KOPT-K1 (cell line): ENCODE measurements around the gene ZNF500.
"Not testable (repeated sequence)": the region's sequence is repeated elsewhere in the genome, so short reads cannot be mapped to it uniquely, and the experiment has no call there.

Experiments
- H3K27ac ChIP-seq: fragments of 200-600 bp; sonication (generic); 2 replicates; pipeline ENCODE4 v1.5.1; 2016; ENCODE audit warnings: antibody characterized with exemption, mild to moderate bottlenecking, low read depth, low read length; ENCODE audit not compliant: poor library complexity, severe bottlenecking
- H3K36me3 ChIP-seq: fragments of 200-600 bp; sonication (generic); 2 replicates; pipeline ENCODE4 v1.5.1; 2017; ENCODE audit warnings: antibody characterized with exemption, mild to moderate bottlenecking, low read length, moderate library complexity; ENCODE audit not compliant: insufficient read depth
- H3K9me3 ChIP-seq: fragments of 200-600 bp; sonication (generic); 2 replicates; pipeline ENCODE4 v1.5.1; 2017; ENCODE audit warnings: antibody characterized with exemption, low read length, mild to moderate bottlenecking; ENCODE audit not compliant: insufficient read depth, poor library complexity, severe bottlenecking

Gene ZNF500

DNA sequence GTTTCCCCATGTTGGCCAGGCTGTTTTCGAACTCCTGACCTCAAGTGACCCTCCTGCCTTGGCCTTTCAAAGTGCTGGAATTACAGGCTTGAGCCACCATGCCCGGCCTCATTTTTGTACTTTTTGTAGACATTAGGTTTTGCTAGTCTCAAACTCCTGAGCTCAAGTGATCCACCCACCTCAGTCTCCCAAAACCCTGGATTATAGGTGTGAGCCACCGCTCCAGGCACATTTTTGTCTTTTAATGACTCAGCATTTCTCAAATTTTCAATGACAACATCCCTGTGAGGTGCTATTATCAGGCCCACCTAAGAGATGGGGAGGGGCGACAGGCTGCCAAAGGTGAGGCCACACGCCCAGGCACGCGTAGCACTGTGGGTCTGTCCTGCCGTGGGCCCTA lies 20.1 kb upstream of the ZNF500 start:
- Histone ChIP-seq H3K9me3 (no peaks in the 10 kb centered on the region), H3K36me3 (no peaks in the 10 kb centered on the region), H3K27ac (no peak overlapping the region)

DNA sequence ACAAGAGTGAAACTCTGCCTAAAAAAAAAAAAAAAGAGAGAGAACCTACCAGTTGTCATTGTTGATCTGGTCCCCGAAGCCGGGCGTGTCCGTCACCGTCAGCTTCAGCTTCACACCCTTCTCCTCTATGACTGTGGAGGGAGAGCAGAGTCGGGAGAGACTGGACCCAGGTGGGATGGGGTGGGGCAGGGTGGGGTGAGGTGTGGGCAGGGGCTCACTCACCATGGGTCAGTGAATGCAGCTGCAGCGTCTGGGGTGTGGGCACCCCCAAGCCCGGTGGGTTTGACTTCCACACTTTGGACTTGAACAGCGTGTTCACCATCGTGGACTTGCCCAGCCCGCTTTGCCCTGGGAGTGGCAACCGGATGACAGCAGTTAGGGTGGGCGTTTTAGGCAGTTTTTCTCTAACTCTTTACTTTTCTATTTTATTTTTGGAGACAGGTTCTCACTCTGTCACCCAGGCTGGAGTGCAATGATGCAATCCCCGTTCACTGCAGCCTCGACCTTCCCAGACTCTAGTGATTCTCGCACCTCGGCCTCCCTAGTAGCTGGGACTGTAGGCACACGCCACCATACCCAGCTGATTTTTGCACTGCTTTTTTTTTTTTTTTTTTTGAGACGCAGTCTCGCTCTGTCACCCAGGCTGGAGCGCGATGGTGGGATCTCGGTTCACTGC lies 18.9 kb upstream of the ZNF500 start:
- Histone ChIP-seq H3K27ac (no peak overlapping the region), H3K9me3 (no peaks in the 10 kb centered on the region), H3K36me3 (no peaks in the 10 kb centered on the region)

DNA sequence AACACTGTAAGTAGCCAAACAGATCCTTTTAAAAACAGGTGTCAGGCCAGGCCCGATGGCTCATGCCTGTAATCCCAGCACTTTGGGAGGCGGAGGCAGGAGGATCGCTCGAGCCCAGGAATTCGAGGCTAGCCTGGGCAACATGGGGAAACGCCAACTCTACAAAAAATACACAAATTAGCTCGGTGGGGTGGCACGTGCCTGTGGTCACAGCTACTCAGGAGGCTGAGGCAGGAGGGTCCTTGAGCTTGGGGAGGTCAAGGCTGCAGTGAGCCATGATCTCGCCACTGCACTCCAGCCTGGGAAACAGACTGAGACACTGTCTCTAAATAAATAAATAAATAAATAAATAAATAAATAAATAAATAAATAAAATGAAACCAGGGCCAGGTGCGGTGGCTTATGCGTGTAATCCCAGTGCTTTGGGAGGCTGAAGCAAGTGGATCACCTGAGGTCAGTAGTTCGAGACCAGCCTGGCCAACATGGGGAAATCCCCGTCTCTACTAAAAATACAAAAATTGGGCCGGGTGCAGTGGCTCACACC lies 17.6 kb upstream of the ZNF500 start:
- not testable (repeated sequence) for H3K36me3 ChIP-seq, H3K9me3 ChIP-seq, H3K27ac ChIP-seq

DNA sequence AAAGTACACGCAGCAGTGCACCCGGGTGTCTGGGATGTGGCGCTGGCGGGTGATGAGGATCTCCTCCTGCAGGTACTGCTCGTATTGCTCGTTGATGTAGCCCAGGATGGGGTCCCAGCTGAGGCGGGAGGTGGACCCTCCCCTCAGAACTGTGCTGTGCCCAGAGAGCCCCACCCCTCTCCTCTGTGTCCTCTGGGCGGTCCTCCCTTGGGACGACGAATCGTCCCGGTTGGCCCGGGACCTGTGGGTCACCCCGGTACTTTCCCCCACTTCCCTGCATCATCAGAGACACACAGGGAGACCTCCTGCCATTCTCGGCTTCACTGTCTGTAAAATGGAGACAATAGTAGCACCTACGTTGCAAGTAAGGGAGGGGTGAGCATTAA lies 17.0 kb upstream of the ZNF500 start:
- H3K9me3 ChIP-seq: no peaks in the 10 kb centered on the region
- no peak overlapping the region for H3K27ac ChIP-seq
- H3K36me3 ChIP-seq: no peaks in the 10 kb centered on the region

DNA sequence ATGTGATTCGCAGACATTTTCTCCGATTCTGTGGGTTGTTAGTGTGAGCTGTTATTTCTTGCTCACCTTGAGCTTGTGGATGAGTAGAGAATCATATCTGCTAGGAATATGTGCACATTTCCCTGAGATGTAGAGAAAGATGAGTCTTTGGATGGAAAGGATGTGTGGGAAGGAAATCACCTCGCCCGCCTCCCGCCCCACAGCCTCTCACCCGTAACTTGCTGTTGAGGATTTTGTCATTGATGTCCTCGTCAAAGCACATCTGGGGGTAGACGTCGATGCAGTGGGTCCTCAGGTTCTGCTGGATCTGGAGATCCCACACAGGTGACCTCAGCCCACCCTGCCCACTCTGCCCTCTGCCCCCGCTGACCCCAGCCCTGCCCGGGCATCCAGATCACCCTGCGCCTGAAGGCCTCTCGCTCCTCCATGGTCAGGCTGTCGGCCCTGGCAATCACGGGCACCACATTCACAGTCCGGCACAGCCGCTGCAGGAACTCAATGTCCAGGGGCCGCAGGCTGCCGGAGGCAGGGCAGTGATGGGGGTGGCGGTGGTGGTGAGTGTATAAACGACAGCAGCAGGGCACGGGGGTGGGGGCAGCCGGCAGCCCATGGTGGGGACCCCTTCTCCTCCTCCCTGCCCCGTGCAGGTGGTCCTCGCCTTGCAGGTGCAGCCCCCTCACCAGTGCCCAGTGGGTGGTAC lies 16.4 kb upstream of the ZNF500 start:
- Histone ChIP-seq H3K27ac (no peak overlapping the region), H3K36me3 (no peaks in the 10 kb centered on the region)

DNA sequence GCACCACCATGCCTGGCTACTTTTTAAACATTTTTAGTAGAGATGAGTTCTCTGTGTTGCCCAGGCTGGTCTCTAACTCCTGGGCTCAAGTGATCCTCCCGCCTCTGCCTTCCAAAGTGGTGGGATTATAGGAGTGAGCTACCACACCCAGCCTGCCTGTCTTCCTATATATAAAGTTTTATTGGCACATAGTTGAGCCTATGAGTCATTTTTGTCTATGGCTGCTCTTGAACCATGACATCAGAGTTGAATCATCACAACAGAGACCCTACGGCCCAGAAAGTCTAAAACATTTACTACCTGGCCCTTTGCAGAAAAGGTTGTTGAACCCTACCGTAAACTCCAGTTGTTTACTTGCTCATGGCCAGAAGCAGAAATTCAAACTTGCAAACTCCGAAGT lies 13.3 kb upstream of the ZNF500 start:
- Histone ChIP-seq H3K36me3 (no peaks in the 10 kb centered on the region), H3K27ac (no peak overlapping the region), H3K9me3 (no peaks in the 10 kb centered on the region)

More for the DNA sequence above, 16.4 kb upstream of the ZNF500 start:
- H3K9me3 ChIP-seq: no peaks in the 10 kb centered on the region

DNA sequence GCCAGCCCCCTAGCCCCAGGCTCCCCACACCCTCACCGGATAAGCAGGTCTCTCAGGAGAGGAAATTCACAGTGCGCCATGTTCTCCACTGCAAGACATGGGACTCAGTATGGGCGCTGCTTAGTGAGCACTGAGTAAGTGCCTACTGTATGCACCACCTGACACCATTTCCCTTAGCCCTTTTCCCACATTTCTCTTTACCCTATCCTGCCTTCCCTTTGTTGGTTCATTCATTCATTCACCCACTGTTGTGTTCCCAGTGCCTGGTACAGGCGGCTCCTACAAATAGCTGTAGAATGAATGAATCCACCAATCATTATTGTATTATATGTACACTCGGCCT lies 11.1 kb upstream of the ZNF500 start:
- Histone ChIP-seq H3K9me3 (no peaks in the 10 kb centered on the region), H3K36me3 (no peaks in the 10 kb centered on the region), H3K27ac (no peak overlapping the region)

DNA sequence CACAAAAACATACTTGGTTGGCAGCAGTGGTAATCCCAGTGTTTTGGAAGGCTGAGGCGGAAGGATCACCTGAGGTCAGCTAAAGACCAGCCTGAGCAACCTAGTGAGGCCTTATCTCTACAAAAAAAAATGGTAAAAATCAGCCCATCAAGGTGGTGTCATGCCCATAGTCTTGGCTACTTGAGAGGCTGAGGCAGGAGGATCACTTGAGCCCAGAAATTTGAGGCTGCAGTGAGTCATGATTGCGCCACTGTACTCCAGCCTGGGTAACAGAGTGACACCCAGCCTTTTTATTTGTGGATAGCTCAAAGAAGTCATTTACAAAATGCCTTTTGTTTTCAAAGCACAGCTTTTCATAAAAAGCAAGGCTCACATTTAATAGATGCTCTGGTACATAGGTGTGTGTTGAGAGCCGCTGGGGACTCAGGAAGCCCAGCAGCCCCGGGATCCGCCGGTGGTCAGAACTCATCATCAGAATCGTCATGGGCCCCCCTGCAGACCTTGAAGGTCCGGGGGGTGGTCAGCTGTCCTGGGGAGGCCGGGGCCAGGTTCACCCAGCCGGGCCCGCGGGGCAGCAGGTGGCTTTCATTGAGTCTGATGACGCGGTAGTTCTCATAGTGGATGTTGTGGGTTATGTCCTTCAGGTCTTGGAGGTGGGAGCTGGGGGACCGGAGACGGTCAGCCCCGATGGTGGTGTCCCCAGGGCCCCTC lies 10.5 kb upstream of the ZNF500 start:
- Histone ChIP-seq H3K36me3 (no peaks in the 10 kb centered on the region), H3K9me3 (no peaks in the 10 kb centered on the region), H3K27ac (no peak overlapping the region)

DNA sequence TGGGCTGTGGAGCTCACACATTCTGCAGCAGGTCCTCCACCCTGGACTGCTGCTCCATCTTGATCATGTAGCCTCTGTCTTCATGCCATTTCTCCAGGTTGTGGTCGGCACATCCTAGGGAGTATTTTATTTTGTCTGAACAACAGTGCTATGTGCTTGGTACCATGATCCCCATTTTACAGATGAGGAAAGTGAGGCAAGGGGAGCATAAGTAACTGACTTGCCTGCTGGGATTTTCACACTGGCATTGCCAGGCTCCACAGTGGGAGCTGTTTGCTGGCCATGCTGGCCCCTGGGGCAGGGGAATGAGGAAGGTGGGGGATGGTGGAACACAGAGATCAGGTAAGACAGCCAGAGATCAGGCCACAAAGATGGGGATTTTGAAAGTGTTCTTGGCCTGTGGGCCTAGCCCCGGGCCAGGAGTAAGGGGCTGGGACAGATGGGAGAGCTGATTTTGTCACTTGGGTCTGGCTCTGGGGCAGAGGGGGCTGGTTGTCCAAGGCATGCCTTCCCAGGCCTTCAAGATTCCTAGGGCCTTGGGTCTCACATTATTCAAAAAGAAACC lies 9.3 kb upstream of the ZNF500 start:
- Histone ChIP-seq H3K9me3 (no peaks in the 10 kb centered on the region), H3K27ac (no peak overlapping the region), H3K36me3 (no peaks in the 10 kb centered on the region)

DNA sequence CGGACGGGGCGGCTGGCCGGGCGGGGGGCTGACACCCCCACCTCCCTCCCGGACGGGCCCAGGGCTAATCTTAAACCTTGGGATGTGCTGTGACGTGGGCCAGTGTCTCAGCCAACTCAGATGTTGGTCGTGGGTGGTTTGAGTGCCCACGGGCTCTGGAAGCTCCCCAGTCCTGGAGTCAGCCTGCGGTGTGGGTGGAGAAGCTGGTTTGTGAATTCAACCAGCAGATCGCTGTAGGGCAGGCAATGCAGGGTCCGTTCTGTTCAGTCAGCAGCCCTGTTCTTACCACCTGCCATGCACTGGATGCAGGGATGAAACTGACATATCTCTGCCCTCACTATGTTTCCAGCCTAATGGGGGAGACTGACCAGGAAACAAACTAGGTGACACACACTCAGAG lies 8.0 kb upstream of the ZNF500 start:
- no peaks in the 10 kb centered on the region for H3K9me3 ChIP-seq
- H3K36me3 ChIP-seq: no peaks in the 10 kb centered on the region
- H3K27ac ChIP-seq: no peak overlapping the region

DNA sequence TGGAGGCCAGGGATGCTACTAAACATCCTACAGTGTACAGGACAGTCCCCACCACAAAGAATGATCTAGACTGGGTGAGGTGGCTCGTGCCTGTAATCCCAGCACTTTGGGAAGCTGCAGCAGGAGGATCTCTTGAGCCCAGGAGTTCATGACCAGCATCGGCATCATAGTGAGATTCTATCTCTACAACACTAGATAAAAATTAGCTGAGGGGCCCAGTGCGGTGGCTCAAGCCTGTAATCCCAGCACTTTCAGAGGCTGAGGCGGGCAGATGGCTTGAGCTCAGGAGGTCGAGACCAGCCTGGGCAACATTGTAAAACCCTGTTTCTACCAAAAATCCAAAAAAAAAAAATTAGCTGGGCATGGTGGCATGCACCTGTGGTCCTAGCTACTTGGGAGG lies 5.4 kb upstream of the ZNF500 start:
- Histone ChIP-seq H3K27ac (no peak overlapping the region), H3K36me3 (no peaks in the 10 kb centered on the region), H3K9me3 (no peaks in the 10 kb centered on the region)

DNA sequence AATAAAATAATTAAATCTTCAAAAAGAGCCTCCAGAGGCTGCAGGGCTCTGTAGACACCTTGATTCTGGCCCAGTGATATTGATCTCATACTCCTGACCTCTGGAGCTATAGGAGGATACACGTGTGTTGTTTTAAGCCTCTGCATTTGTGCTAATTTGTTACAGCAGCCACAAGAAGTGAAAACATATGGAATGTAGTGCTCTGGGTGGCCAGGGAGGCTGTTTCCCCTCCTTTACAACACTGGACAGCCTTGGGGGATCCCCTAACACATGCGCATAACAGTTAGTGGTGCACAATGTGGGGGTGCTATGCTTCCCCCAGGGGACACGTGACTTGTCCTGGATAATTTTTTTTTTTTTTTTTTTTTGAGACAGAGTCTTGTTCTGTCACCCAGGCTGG lies 4.7 kb upstream of the ZNF500 start:
- Histone ChIP-seq H3K9me3 (no peaks in the 10 kb centered on the region), H3K27ac (no peak overlapping the region), H3K36me3 (no peaks in the 10 kb centered on the region)

DNA sequence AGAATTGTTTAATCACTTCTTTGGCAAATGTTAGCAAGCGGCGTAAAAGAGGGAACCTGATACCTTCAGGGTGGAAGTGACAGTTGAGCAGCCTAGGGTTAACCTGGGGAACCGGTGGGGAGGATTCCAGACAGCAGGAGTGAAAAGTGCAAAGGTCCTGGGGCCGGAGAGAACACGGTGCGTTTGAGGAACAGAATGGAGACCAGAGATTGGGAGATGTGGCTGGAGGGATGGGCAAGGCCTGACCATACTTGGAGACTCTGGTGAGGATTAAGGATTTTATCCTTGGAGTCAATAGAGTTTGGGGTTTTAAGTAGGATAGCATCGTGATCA lies 2.3 kb upstream of the ZNF500 start:
- Histone ChIP-seq H3K36me3 (0 out of 2 replicates have a peak, but pooled peaks cover 5% of the 10 kb centered on the region), H3K27ac (no peak overlapping the region), H3K9me3 (no peaks in the 10 kb centered on the region)

DNA sequence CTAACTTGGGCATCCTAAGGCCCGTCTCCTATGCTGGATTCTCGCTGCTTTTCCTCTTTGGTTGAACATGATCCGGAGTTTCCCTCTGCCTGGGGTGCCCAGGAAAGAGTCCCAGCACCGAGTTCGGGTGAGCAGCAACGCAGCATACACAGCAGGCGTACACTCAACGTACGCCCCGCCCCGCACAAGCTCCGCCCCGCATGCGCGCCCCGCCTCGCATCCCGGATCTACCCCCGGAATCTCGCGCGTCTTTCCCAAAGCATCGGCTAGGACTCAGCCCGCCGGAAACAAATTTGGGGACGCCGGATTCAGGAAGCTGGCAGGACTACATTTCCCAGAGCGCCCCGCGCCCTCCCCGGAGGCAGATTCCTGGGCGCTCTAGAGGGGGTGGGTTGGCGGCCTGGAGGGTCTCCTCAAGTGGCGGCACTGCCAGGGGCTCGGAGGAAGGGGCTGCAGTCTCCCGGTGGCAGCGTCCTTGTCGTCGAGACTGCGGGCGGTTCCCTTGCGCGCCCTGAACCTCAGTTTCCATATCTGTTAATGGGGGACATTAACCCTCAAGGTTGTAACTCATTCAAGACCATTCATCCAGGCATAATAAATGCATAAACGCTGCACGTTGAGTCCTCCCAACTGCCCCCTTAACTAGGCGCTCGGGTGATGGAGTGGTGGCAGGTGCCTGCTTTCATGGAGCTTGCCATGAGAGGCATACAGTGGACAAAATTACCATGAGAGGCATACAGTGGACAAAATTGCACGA lies 1.8 kb upstream of the ZNF500 start:
- peak overlapping the region; percentile 32 for H3K27ac ChIP-seq
- peaks cover 10% of the 10 kb centered on the region for H3K36me3 ChIP-seq
- no peaks in the 10 kb centered on the region for H3K9me3 ChIP-seq
